RWPE2 (cell line): ENCODE measurements around the gene MACROD2.

Source experiments
- ATAC-seq: fragments of 200-7000 bp; cut with Tn5 transposase; 3 replicates; pipeline ENCODE4 v1.9.1; 2021; ENCODE audit warnings: low read depth
- DNase-seq: peaks from one replicate; pipeline ENCODE4 v3.0.0-alpha.2; 2020; ENCODE audit warnings: low spot score
- H3K27ac ChIP-seq: fragments of 450-650 bp; 2 replicates; pipeline ENCODE4 v1.5.1; 2017; ENCODE audit warnings: mild to moderate bottlenecking; ENCODE audit not compliant: poor library complexity, severe bottlenecking
- H3K27me3 ChIP-seq: fragments of 250-450 bp; sonication (Bioruptor Pico); 2 replicates; pipeline ENCODE4 v1.5.1; 2021; ENCODE audit warnings: mild to moderate bottlenecking, moderate library complexity; ENCODE audit not compliant: insufficient read depth, poor library complexity, severe bottlenecking
- H3K36me3 ChIP-seq: fragments of 250-450 bp; sonication (Bioruptor Pico); 2 replicates; pipeline ENCODE4 v1.5.1; 2020; ENCODE audit warnings: low read depth, mild to moderate bottlenecking, moderate library complexity
- H3K4me1 ChIP-seq: fragments of 250-450 bp; sonication (Bioruptor Pico); 2 replicates; pipeline ENCODE4 v1.5.1; 2021; ENCODE audit warnings: mild to moderate bottlenecking, moderate library complexity; ENCODE audit not compliant: insufficient read depth, poor library complexity, severe bottlenecking
- H3K4me3 ChIP-seq: fragments of 250-450 bp; sonication (Bioruptor Pico); 2 replicates; pipeline ENCODE4 v1.5.1; 2021; ENCODE audit warnings: mild to moderate bottlenecking, moderate library complexity; ENCODE audit not compliant: severe bottlenecking
- H3K9me3 ChIP-seq: fragments of 250-450 bp; sonication (Bioruptor Pico); 2 replicates; pipeline ENCODE4 v1.5.1; 2021; ENCODE audit warnings: mild to moderate bottlenecking, moderate library complexity; ENCODE audit not compliant: severe bottlenecking
- TF ChIP-seq, protein P1 (sequence below): fragments of 450-650 bp; IDR thresholded peaks from one replicate; pipeline ENCODE4 v1.5.1; 2017; ENCODE audit warnings: mild to moderate bottlenecking, moderate library complexity; ENCODE audit not compliant: poor library complexity, severe bottlenecking

Gene MACROD2

DNA sequence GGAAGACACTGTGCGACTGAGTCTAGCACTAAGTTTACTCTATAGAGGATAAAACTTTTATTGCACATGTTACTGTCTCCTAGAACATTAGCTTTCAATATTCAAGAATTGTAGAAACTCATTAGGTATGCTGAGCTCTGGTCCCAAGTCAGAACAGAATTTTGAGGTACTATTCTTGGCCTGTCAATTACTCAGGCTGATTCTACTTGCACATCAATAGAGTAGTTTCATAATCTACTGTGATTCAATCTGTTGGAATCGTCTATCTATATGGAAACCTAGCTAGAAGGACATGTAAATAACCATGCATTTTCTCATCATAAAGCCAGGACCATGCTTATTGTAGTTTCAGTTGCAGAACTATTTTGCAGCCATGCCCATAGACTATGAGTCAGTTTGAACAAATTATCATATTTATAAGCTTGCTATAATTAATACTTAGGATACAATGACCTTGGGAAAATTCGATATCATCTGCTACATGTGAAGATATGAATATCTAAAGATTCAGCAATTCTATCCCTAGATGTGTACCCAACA lies 300.5 kb downstream of the MACROD2 start:
- peak overlapping the region; percentile 15 for H3K27ac ChIP-seq
- peak; percentile 62 for ATAC-seq
- no peaks in the 10 kb centered on the region for H3K27me3 ChIP-seq
- no peak overlapping the region for H3K4me3 ChIP-seq
- H3K9me3 ChIP-seq = no peaks in the 10 kb centered on the region
- no peak for DNase-seq
- no peaks in the 10 kb centered on the region for H3K4me1 ChIP-seq
- TF ChIP-seq, protein P1, sequence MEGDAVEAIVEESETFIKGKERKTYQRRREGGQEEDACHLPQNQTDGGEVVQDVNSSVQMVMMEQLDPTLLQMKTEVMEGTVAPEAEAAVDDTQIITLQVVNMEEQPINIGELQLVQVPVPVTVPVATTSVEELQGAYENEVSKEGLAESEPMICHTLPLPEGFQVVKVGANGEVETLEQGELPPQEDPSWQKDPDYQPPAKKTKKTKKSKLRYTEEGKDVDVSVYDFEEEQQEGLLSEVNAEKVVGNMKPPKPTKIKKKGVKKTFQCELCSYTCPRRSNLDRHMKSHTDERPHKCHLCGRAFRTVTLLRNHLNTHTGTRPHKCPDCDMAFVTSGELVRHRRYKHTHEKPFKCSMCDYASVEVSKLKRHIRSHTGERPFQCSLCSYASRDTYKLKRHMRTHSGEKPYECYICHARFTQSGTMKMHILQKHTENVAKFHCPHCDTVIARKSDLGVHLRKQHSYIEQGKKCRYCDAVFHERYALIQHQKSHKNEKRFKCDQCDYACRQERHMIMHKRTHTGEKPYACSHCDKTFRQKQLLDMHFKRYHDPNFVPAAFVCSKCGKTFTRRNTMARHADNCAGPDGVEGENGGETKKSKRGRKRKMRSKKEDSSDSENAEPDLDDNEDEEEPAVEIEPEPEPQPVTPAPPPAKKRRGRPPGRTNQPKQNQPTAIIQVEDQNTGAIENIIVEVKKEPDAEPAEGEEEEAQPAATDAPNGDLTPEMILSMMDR = no peak
- H3K36me3 ChIP-seq = no peaks in the 10 kb centered on the region

DNA sequence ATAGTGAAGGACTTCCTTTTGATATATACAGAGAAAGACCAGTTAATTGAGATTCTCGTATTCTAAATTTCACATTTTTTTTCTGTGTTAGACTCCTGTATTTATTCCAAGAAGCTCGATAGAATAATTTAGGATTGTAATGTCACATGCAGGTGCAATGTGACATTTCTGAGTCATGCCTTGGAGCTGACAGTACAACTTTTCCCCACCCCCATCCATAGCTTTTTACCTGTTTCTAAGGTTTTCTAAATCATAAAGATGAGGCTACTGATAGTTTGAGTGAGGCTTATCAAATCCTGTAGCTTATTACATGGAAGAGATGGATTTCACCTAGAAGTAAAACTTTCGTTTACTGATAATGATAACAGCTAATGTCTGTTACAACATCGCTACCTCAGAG lies 304.5 kb downstream of the MACROD2 start:
- TF ChIP-seq, protein P1 = no peak
- Histone ChIP-seq H3K4me3 (no peak overlapping the region), H3K36me3 (no peaks in the 10 kb centered on the region), H3K27ac (no peak overlapping the region), H3K4me1 (no peaks in the 10 kb centered on the region), H3K9me3 (no peaks in the 10 kb centered on the region), H3K27me3 (no peaks in the 10 kb centered on the region)
- no peak for DNase-seq
- ATAC-seq = no peak

DNA sequence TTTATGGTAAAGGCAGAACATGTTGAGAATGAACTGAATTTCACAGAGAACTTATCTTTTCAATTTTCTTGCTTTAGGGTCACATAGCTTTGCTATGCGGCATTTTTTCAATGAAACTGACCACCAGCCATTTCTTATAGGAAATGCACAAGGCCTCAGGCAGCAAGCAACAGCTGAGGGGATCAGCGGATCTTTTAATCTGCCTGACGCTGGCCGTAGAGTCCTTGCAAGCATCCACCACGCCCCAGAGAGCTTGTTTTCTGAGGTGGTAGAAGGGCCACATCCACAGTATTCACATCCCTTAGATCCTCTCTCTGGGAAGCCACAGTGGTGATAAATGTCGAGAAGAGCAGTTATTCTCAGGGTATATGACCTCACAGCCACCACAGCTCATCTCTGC lies 307.8 kb downstream of the MACROD2 start:
- ATAC-seq = no peak
- TF ChIP-seq, protein P1 = no peak

DNA sequence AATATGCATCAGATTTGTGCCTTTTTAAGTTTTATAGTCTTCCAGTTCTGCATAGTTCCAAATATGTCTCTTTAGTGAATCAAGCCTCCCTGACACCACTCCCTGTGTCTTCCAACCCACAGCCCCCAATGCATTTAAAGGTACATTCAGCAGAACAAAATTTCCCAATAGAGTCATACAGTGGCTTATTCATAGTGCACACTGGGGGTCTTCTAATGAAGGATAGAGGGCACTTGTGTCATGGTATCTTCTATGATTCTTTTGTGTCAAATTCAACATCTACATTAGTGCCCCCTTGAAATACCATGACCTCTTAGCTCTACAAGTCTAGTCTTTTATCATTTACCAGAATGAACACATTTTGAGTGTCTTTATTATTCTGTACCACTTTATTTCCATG lies 308.3 kb downstream of the MACROD2 start:
- Histone ChIP-seq H3K9me3 (no peaks in the 10 kb centered on the region), H3K36me3 (no peaks in the 10 kb centered on the region), H3K4me1 (no peaks in the 10 kb centered on the region), H3K27ac (no peak overlapping the region), H3K27me3 (no peaks in the 10 kb centered on the region), H3K4me3 (no peak overlapping the region)
- no peak for ATAC-seq
- TF ChIP-seq, protein P1 = no peak
- DNase-seq = no peak

More for the DNA sequence above, 307.8 kb downstream of the MACROD2 start:
- Histone ChIP-seq H3K4me1 (no peaks in the 10 kb centered on the region), H3K27me3 (no peaks in the 10 kb centered on the region), H3K4me3 (no peak overlapping the region), H3K9me3 (no peaks in the 10 kb centered on the region), H3K36me3 (no peaks in the 10 kb centered on the region), H3K27ac (no peak overlapping the region)
- no peak for DNase-seq

DNA sequence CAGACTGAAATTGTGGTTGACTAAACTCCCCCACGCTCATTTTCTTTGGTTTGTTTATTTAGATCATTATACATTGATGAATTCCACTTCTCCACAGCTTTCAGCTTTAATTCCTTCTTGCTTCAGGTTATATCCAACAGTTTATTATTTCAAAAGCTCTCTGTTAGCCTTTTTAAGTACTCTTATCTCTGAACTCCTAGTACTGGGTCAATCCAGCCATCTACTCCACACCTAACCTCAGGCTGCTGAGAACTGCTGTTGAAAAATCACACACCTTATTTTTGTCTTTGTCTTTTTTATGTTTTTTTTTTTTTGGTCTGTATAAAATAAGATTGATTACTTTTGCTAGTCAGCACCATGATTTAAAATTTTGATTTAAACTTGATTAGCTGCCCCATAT lies 309.2 kb downstream of the MACROD2 start:
- no peaks in the 10 kb centered on the region for H3K9me3 ChIP-seq
- ATAC-seq = no peak
- no peak overlapping the region for H3K4me3 ChIP-seq
- H3K36me3 ChIP-seq = no peaks in the 10 kb centered on the region
- DNase-seq = no peak
- H3K4me1 ChIP-seq = no peaks in the 10 kb centered on the region
- TF ChIP-seq, protein P1 = no peak
- H3K27ac ChIP-seq = no peak overlapping the region
- no peaks in the 10 kb centered on the region for H3K27me3 ChIP-seq
